GM23338 (cell line): ENCODE measurements around the gene TPI1. TPM values are rescaled to one million over a fixed set of nuclear protein-coding genes. Genes with fewer than 3 reads are reported as not detected.

Experiments used
- ATAC-seq: fragments of 200-7000 bp; cut with Tn5 transposase; 3 replicates; pipeline ENCODE4 v1.9.1; 2020
- DNase-seq: peaks from one replicate; pipeline ENCODE4 v3.0.0-alpha.2; 2015; ENCODE audit warnings: low spot score
- H2AFZ ChIP-seq: fragments of 200-600 bp; sonication (generic); 2 replicates; pipeline ENCODE4 v1.8.0; 2016; ENCODE audit warnings: antibody characterized with exemption, mild to moderate bottlenecking, moderate library complexity
- H3F3A ChIP-seq: fragments of 200-600 bp; sonication (generic); replicated peaks from 2 replicates; pipeline ENCODE4 v1.8.0; 2017; ENCODE audit warnings: antibody characterized with exemption, mixed run types, low read depth
- H3K27ac ChIP-seq: fragments of 200-600 bp; sonication (generic); 2 replicates; pipeline ENCODE4 v1.6.1; 2016; ENCODE audit warnings: low read depth
- H3K27me3 ChIP-seq: fragments of 200-600 bp; sonication (generic); 2 replicates; pipeline ENCODE4 v1.8.0; 2016; ENCODE audit warnings: mild to moderate bottlenecking, mixed run types, moderate library complexity; ENCODE audit not compliant: insufficient read depth
- H3K36me3 ChIP-seq: fragments of 200-600 bp; sonication (generic); 2 replicates; pipeline ENCODE4 v1.8.0; 2016; ENCODE audit warnings: mild to moderate bottlenecking; ENCODE audit not compliant: insufficient read depth
- H3K4me1 ChIP-seq: fragments of 200-600 bp; sonication (generic); 2 replicates; pipeline ENCODE4 v1.8.0; 2016; ENCODE audit warnings: mild to moderate bottlenecking, moderate library complexity; ENCODE audit not compliant: insufficient read depth
- H3K4me2 ChIP-seq: fragments of 200-600 bp; sonication (generic); 2 replicates; pipeline ENCODE4 v1.7.1; 2017; ENCODE audit warnings: mixed run types
- H3K4me3 ChIP-seq: fragments of 200-600 bp; sonication (generic); 2 replicates; pipeline ENCODE4 v1.6.1; 2016; ENCODE audit warnings: mixed run types
- H3K79me2 ChIP-seq: fragments of 200-600 bp; sonication (generic); replicated peaks from 2 replicates; pipeline ENCODE4 v1.8.0; 2017; ENCODE audit warnings: mild to moderate bottlenecking; ENCODE audit not compliant: insufficient read depth
- H3K9me2 ChIP-seq: fragments of 200-600 bp; sonication (generic); 2 replicates; pipeline ENCODE4 v1.8.0; 2017; ENCODE audit not compliant: insufficient read depth
- H4K20me1 ChIP-seq: fragments of 200-600 bp; sonication (generic); replicated peaks from 2 replicates; pipeline ENCODE4 v1.8.0; 2017; ENCODE audit warnings: mild to moderate bottlenecking; ENCODE audit not compliant: insufficient read depth
- H3K27ac Mint-ChIP-seq: 2 replicates; pipeline ENCODE4 v1.8.0; 2020; ENCODE audit warnings: inconsistent platforms, mild to moderate bottlenecking, moderate library complexity, mixed read lengths
- H3K27me3 Mint-ChIP-seq: 3 replicates; pipeline ENCODE4 v1.8.0; 2022; ENCODE audit warnings: low read depth, mild to moderate bottlenecking, moderate library complexity, mixed read lengths, inconsistent platforms; ENCODE audit not compliant: insufficient read depth, poor library complexity
- H3K36me3 Mint-ChIP-seq: 3 replicates; pipeline ENCODE4 v1.8.0; 2021; ENCODE audit warnings: low read depth, mild to moderate bottlenecking, inconsistent platforms, moderate library complexity, mixed read lengths
- H3K4me1 Mint-ChIP-seq: 3 replicates; pipeline ENCODE4 v1.8.0; 2020; ENCODE audit warnings: mild to moderate bottlenecking, inconsistent platforms, mixed read lengths
- H3K4me3 Mint-ChIP-seq: 3 replicates; pipeline ENCODE4 v1.8.0; 2021; ENCODE audit warnings: moderate library complexity, mild to moderate bottlenecking, inconsistent platforms, mixed read lengths
- H3K9me3 Mint-ChIP-seq: 3 replicates; pipeline ENCODE4 v1.8.0; 2020; ENCODE audit warnings: moderate library complexity, mild to moderate bottlenecking, inconsistent platforms, mixed read lengths
- CREB1 ChIP-seq: fragments of 250-450 bp; sonication (Bioruptor Pico); IDR thresholded peaks from 2 replicates; pipeline ENCODE4 v1.5.0; 2020; ENCODE audit warnings: low read depth, mild to moderate bottlenecking, moderate library complexity
- CTCF ChIP-seq, 2 experiments: fragments of 200-600 bp in 1 of 2; sonication (generic) in 1 of 2; conservative IDR thresholded peaks; 2 replicates each; pipeline versions ENCODE4 v1.5.1 to v1.6.1; 2016 to 2017; ENCODE audit warnings: antibody characterized with exemption in 2 of 2, low read depth in 2 of 2, mild to moderate bottlenecking in 2 of 2, moderate library complexity in 1 of 2
- ETS1 ChIP-seq: IDR thresholded peaks from 2 replicates; pipeline ENCODE4 v1.6.1; 2016; ENCODE audit warnings: antibody characterized with exemption
- EZH2 ChIP-seq: fragments of 200-600 bp; sonication (generic); IDR thresholded peaks from one replicate; pipeline ENCODE4 v1.8.0; 2017; ENCODE audit warnings: antibody characterized with exemption, mild to moderate bottlenecking, low read depth; ENCODE audit not compliant: unreplicated experiment
- EZH2phosphoT487 ChIP-seq: fragments of 200-600 bp; sonication (generic); IDR thresholded peaks from one replicate; pipeline ENCODE4 v1.8.1; 2018; ENCODE audit warnings: antibody characterized with exemption; ENCODE audit not compliant: unreplicated experiment
- JUNB ChIP-seq: IDR thresholded peaks from one replicate; pipeline ENCODE4 v1.6.1; 2016; ENCODE audit warnings: antibody characterized with exemption; ENCODE audit not compliant: unreplicated experiment
- POLR2AphosphoS5 ChIP-seq: IDR thresholded peaks from 2 replicates; pipeline ENCODE4 v1.6.1; 2016; ENCODE audit warnings: antibody characterized with exemption, low read depth
- REST ChIP-seq: IDR thresholded peaks from one replicate; pipeline ENCODE4 v1.6.1; 2018; ENCODE audit warnings: antibody characterized with exemption; ENCODE audit not compliant: unreplicated experiment
- ZNF114 ChIP-seq: fragments of 250-450 bp; sonication (Bioruptor Pico); IDR thresholded peaks from 2 replicates; pipeline ENCODE4 v1.5.0; 2020; ENCODE audit warnings: mild to moderate bottlenecking, moderate library complexity
- ZNF331 ChIP-seq: fragments of 250-450 bp; sonication (Bioruptor Pico); IDR thresholded peaks from 2 replicates; pipeline ENCODE4 v1.5.0; 2020; ENCODE audit warnings: low read depth, mild to moderate bottlenecking, moderate library complexity
- polyA plus RNA-seq: library from polyadenylated mRNA; unstranded; fragments of >200 nt; fragmentation: Nextera tagmentation; extraction: Ambion mirVana; gene quantifications from 2 replicates; pipeline ENCODE4 v1.2.1, GENCODE V29; 2016
- total RNA-seq: library from RNA; depleted of rRNA; stranded (reverse); fragments of >200 nt; shearing (Covaris generic); gene quantifications from 2 replicates; pipeline ENCODE4 v1.2.3, GENCODE V29; 2014

Gene TPI1
- total and polyA plus RNA-seq, 2 experiments from 2014 or later = 737 to 822 TPM

GRCh38 chr12:6858799-6859198, 8.5 kb upstream of the TPI1 start:
- no peak for TF ChIP-seq ETS1
- TF ChIP-seq CTCF (conservative IDR thresholded peaks at IDR 0.05; ENCODE audit: low read depth in 2 of 2) = no peak
- TF ChIP-seq CREB1 = no peak
- no peak for TF ChIP-seq POLR2AphosphoS5
- TF ChIP-seq JUNB = no peak
- no peak for TF ChIP-seq ZNF114 (CRISPR knock-in tag)
- no peak for TF ChIP-seq REST
- ATAC-seq = no peak
- peaks cover 27% of the 10 kb centered on the region for H3K36me3 ChIP-seq
- peaks cover 8% of the 10 kb centered on the region for H3K27me3 Mint-ChIP-seq
- H4K20me1 ChIP-seq = peaks cover 1% of the 10 kb centered on the region; the same call in 1 of the 2 replicates
- H3K27ac Mint-ChIP-seq = no peak overlapping the region
- H3K4me3 ChIP-seq = no peak overlapping the region
- H3K4me1 Mint-ChIP-seq = peaks cover 4% of the 10 kb centered on the region
- H3K27me3 ChIP-seq = no peaks in the 10 kb centered on the region
- H3K9me3 Mint-ChIP-seq = no peaks in the 10 kb centered on the region; the same call in 2 of the 3 replicates
- no peak overlapping the region for H3K4me2 ChIP-seq
- H3K9me2 ChIP-seq = no peaks in the 10 kb centered on the region
- H3K36me3 Mint-ChIP-seq = peaks cover 77% of the 10 kb centered on the region
- no peak overlapping the region for H3K27ac ChIP-seq
- H3K4me3 Mint-ChIP-seq = no peak overlapping the region
- H3K4me1 ChIP-seq = peaks cover 4% of the 10 kb centered on the region
- H3F3A ChIP-seq = peaks cover 3% of the 10 kb centered on the region; the same call in 1 of the 2 replicates
- peaks cover 18% of the 10 kb centered on the region for H3K79me2 ChIP-seq
- no peak for DNase-seq
- H2AFZ ChIP-seq = no peak overlapping the region

- H3K9me3 Mint-ChIP-seq = no peaks in the 10 kb centered on the region; the same call in 2 of the 3 replicates
- H4K20me1 ChIP-seq = no peaks in the 10 kb centered on the region; the same call in 1 of the 2 replicates
- peaks cover 87% of the 10 kb centered on the region for H3K36me3 Mint-ChIP-seq
- peaks cover 5% of the 10 kb centered on the region for H3K79me2 ChIP-seq
- DNase-seq (no peak), ATAC-seq (no peak)
- peaks cover 5% of the 10 kb centered on the region for H3K27me3 Mint-ChIP-seq
- no peaks in the 10 kb centered on the region for H3K27me3 ChIP-seq
- no peaks in the 10 kb centered on the region for H3K9me2 ChIP-seq
- TF ChIP-seq CTCF (conservative IDR thresholded peaks at IDR 0.05; ENCODE audit: low read depth in 2 of 2) (no peak), ZNF331 (CRISPR knock-in tag) (no peak), JUNB (no peak), EZH2phosphoT487 (no peak), EZH2 (no peak)
- no peak overlapping the region for H2AFZ ChIP-seq
- peaks cover 1% of the 10 kb centered on the region; the same call in 2 of the 3 replicates for H3K4me1 Mint-ChIP-seq
- H3K4me3 ChIP-seq = no peak overlapping the region
- peaks cover 27% of the 10 kb centered on the region for H3K36me3 ChIP-seq
- no peaks in the 10 kb centered on the region for H3K4me1 ChIP-seq
- H3F3A ChIP-seq = no peaks in the 10 kb centered on the region; the same call in 1 of the 2 replicates
- H3K27ac Mint-ChIP-seq = no peak overlapping the region
- H3K27ac ChIP-seq = no peak overlapping the region
- H3K4me3 Mint-ChIP-seq = no peak overlapping the region
- H3K4me2 ChIP-seq = no peak overlapping the region
Observed at GRCh38 chr12:6860116-6860515, 7.2 kb upstream of the TPI1 start.
